ENCODE data around the gene NLGN2. TPM values are rescaled to one million over a fixed set of nuclear protein-coding genes. Genes with fewer than 3 reads are reported as not detected.

Gene NLGN2
- total and polyA plus RNA-seq, 2 of the 8 experiments (the other 6 are each of a cell fraction or from before 2014, with no cell fraction given) = 21.2 to 62.8 TPM

GRCh38 chr17:7391307-7391706 lies 16.3 kb upstream of the NLGN2 start:
- H3K4me2 ChIP-seq (ENCODE audit: insufficient read depth in 1 of 2, low read depth in 2 of 2, low read length in 2 of 2) = no peak overlapping the region
- peaks cover 14% of the 10 kb centered on the region; the same call in 1 of the 2 replicates for H3K23me2 ChIP-seq (ENCODE audit: low read depth, low read length)
- H3K36me3 ChIP-seq (ENCODE audit: control insufficient read depth in 2 of 4, insufficient read depth in 4 of 4, low read length in 3 of 4) = peaks cover 0 to 30% (median 10%) of the 10 kb centered on the region in 4 experiments; a peak in 5 of 8 replicates
- H4K5ac ChIP-seq (ENCODE audit: insufficient read length, low read depth, low read length) = no peak overlapping the region
- no peak overlapping the region for H4K8ac ChIP-seq (ENCODE audit: extremely low read depth, insufficient read depth, low read length)
- H3K23ac ChIP-seq (ENCODE audit: insufficient read length) = no peak overlapping the region
- no peaks in the 10 kb centered on the region for H3K27me3 ChIP-seq (replicated peaks in 1 of 4; ENCODE audit: control insufficient read depth in 3 of 4, extremely low read depth in 1 of 4, insufficient read depth in 3 of 4, low read length in 3 of 4)
- H2AK5ac ChIP-seq (ENCODE audit: low read depth, low read length) = no peak overlapping the region
- no peak overlapping the region for H3K14ac ChIP-seq (ENCODE audit: insufficient read length)
- H3K9me3 ChIP-seq (ENCODE audit: insufficient read depth in 2 of 2, low read depth in 1 of 2, low read length in 1 of 2) = no peaks in the 10 kb centered on the region
- H3K18ac ChIP-seq (ENCODE audit: extremely low read depth, low read length) = no peak overlapping the region
- no peak overlapping the region for H2BK20ac ChIP-seq (ENCODE audit: low read length)
- no peak overlapping the region for H3K4me3 ChIP-seq (ENCODE audit: extremely low read depth in 1 of 4, insufficient read depth in 2 of 4, low read depth in 3 of 4, low read length in 4 of 4)
- no peak overlapping the region for H2BK120ac ChIP-seq (replicated peaks; ENCODE audit: low read depth, low read length)
- no peak overlapping the region for H3K56ac ChIP-seq (replicated peaks; ENCODE audit: insufficient read length, low read depth, low read length)
- ChIA-PET POLR2A (ENCODE audit: partially characterized antibody) (interaction anchor here (1.3 to 4.9 kb wide), 2 partner anchors 12 to 17 kb away, joined by 4 to 29 read pairs; partner anchors contain the start of gene TMEM256), CTCF (ENCODE audit: partially characterized antibody) (interaction anchor here (1.5 to 2.8 kb wide), 2 partner anchors 65 to 170 kb away, joined by 5 to 8 read pairs; partner anchors contain the start of gene SENP3)
- no peak overlapping the region for H3K27ac ChIP-seq (ENCODE audit: low read depth, low read length)
- H3K4ac ChIP-seq (replicated peaks; ENCODE audit: insufficient read length, low read depth, low read length) = no peak overlapping the region
- H2BK5ac ChIP-seq (ENCODE audit: low read depth, low read length) = no peak overlapping the region
- H3K9ac ChIP-seq (replicated peaks in 1 of 4; ENCODE audit: extremely low read depth in 1 of 4, low read depth in 3 of 4, low read length in 3 of 4) = no peak overlapping the region
- H3K4me1 ChIP-seq (replicated peaks in 1 of 4; ENCODE audit: control insufficient read depth in 3 of 4, insufficient read depth in 4 of 4, low read length in 3 of 4) = peaks cover 0 to 9% (median 3%) of the 10 kb centered on the region in 4 experiments; a peak in 6 of 7 replicates
- H4K20me1 ChIP-seq (replicated peaks in 1 of 2; ENCODE audit: control insufficient read depth in 1 of 2, insufficient read depth in 2 of 2, low read length in 2 of 2) = peaks cover 2 to 10% of the 10 kb centered on the region in 2 experiments
- H3K79me1 ChIP-seq (ENCODE audit: low read depth, low read length) = no peaks in the 10 kb centered on the region; the same call in 1 of the 2 replicates
- no peaks in the 10 kb centered on the region for H3K79me2 ChIP-seq (ENCODE audit: control insufficient read depth in 1 of 2, insufficient read depth in 2 of 2, low read length in 2 of 2)
- H2BK15ac ChIP-seq (ENCODE audit: low read length) = no peak overlapping the region
- no peak overlapping the region for H4K91ac ChIP-seq (replicated peaks; ENCODE audit: insufficient read length, low read length)
- H2BK12ac ChIP-seq (ENCODE audit: low read depth, low read length) = no peak overlapping the region
- DNase-seq (ENCODE audit: low read depth in 1 of 2, low spot score in 2 of 2) = no peak
- H2AFZ ChIP-seq (ENCODE audit: low read length) = no peak overlapping the region
- no peak for FAIRE-seq
- WGBS, 2 experiments (ENCODE audit: extremely low coverage in 1 of 2, insufficient coverage in 1 of 2, insufficient read length in 1 of 2, insufficient replicate concordance in 2 of 2, low coverage in 1 of 2, low lambda C conversion rate in 2 of 2, missing lambda C conversion rate in 1 of 2) = 93% methylated on average over 2 of the region's 2 CpGs; no CpG with 5 or more reads in 1 of the 2 experiments
- no peak for TF ChIP-seq ASH2L (IDR thresholded peaks at IDR 0.05; ENCODE audit: low read length)
- no peak for TF ChIP-seq SIN3A (conservative IDR thresholded peaks at IDR 0.05 in 1 of 2, IDR thresholded peaks at IDR 0.05 in 1 of 2; ENCODE audit: low read depth in 1 of 2, low read length in 2 of 2)
- TF ChIP-seq CBX8 (IDR thresholded peaks at IDR 0.05; ENCODE audit: borderline replicate concordance, low read depth, low read length) = no peak
